ENCODE results near the gene IFNA16.
"Not testable (repeated sequence)": the region's sequence is repeated elsewhere in the genome, so short reads cannot be mapped to it uniquely, and the experiment has no call there.

The IFNA16 gene

DNA sequence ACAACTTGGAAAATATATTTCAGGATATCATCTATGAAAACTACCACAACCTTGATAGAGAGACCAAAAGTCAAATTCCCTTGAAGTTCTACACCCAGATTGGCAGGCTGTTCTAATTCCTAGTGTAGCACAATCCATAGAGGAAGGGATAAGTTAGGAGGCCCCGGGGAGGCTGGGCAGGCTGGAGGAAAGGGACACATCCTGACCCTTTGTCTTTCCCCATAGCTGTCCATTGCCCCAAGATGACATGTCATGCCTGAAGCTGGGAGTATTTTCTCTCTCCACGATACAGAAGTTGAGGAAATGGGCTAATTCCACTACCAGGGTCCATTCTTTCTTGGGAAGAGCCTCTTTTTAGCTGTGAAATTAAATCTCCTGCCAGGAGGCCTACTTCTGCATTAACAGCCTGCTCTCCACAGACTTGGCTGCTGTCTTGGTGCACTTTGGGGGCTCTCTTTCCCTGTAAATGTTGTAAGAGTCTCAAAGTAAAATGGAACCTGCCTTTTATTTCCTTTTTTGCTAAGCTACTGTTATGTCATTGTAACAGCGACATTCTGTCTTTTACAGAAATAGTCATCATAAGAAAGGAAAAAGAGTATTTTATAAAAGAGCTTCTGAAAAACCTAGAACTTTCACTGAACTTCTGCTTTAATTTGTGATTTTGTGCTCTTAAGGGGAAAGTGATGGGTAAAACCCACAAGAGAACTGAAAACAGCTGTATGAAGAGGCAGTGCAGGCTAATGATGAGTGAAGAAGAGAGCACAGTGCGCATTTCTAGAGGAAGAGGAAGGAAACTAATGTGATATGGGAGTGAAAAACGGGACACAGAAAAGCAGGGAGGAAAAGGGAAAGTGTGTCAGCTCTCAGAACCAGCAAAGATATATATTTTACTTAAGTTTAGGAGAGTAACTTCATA, 3.4 kb downstream of the IFNA16 start:
- not testable (repeated sequence) for H3K27ac ChIP-seq (ENCODE audit: low read depth, low read length); H3K4me3 ChIP-seq (ENCODE audit: insufficient read depth, low read length, poor library complexity, severe bottlenecking); H3K9me3 ChIP-seq (ENCODE audit: insufficient read depth, low read length); H3K4me2 ChIP-seq (ENCODE audit: low read depth, low read length, poor library complexity, severe bottlenecking); H3K36me3 ChIP-seq (ENCODE audit: low read length); H3K27me3 ChIP-seq (ENCODE audit: low read length); H3K9me2 ChIP-seq (replicated peaks; ENCODE audit: insufficient read depth, low read length); H3F3A ChIP-seq (ENCODE audit: insufficient read depth); H3K79me2 ChIP-seq (ENCODE audit: insufficient read depth, low read length); H4K20me1 ChIP-seq (ENCODE audit: low read depth, low read length); H2AFZ ChIP-seq (ENCODE audit: low read depth, low read length, severe bottlenecking); H3K9ac ChIP-seq (ENCODE audit: low read length)
- peak; percentile 65 for TF ChIP-seq CTCF (IDR thresholded peaks at IDR 0.05; ENCODE audit: insufficient read depth, low read length, poor library complexity, severe bottlenecking)

GRCh38 chr9:21212160-21212559, 5.0 kb downstream of the IFNA16 start:
- H3K79me2 ChIP-seq (ENCODE audit: insufficient read depth, low read length); H3K27me3 ChIP-seq (ENCODE audit: low read length); H4K20me1 ChIP-seq (ENCODE audit: low read depth, low read length); H3K4me3 ChIP-seq (ENCODE audit: insufficient read depth, low read length, poor library complexity, severe bottlenecking); H3F3A ChIP-seq (ENCODE audit: insufficient read depth); H3K36me3 ChIP-seq (ENCODE audit: low read length); H2AFZ ChIP-seq (ENCODE audit: low read depth, low read length, severe bottlenecking); H3K27ac ChIP-seq (ENCODE audit: low read depth, low read length); H3K9ac ChIP-seq (ENCODE audit: low read length); H3K9me2 ChIP-seq (replicated peaks; ENCODE audit: insufficient read depth, low read length); H3K9me3 ChIP-seq (ENCODE audit: insufficient read depth, low read length); H3K4me2 ChIP-seq (ENCODE audit: low read depth, low read length, poor library complexity, severe bottlenecking): not testable (repeated sequence)

- not testable (repeated sequence) for H3K36me3 ChIP-seq (ENCODE audit: low read length); H3F3A ChIP-seq (ENCODE audit: insufficient read depth); H3K27ac ChIP-seq (ENCODE audit: low read depth, low read length); H3K4me3 ChIP-seq (ENCODE audit: insufficient read depth, low read length, poor library complexity, severe bottlenecking); H4K20me1 ChIP-seq (ENCODE audit: low read depth, low read length); H3K79me2 ChIP-seq (ENCODE audit: insufficient read depth, low read length); H3K9ac ChIP-seq (ENCODE audit: low read length); H3K9me3 ChIP-seq (ENCODE audit: insufficient read depth, low read length); H3K27me3 ChIP-seq (ENCODE audit: low read length); H3K9me2 ChIP-seq (replicated peaks; ENCODE audit: insufficient read depth, low read length); H2AFZ ChIP-seq (ENCODE audit: low read depth, low read length, severe bottlenecking); H3K4me2 ChIP-seq (ENCODE audit: low read depth, low read length, poor library complexity, severe bottlenecking)
Observed at GRCh38 chr9:21210782-21211181, 6.3 kb downstream of the IFNA16 start.

DNA sequence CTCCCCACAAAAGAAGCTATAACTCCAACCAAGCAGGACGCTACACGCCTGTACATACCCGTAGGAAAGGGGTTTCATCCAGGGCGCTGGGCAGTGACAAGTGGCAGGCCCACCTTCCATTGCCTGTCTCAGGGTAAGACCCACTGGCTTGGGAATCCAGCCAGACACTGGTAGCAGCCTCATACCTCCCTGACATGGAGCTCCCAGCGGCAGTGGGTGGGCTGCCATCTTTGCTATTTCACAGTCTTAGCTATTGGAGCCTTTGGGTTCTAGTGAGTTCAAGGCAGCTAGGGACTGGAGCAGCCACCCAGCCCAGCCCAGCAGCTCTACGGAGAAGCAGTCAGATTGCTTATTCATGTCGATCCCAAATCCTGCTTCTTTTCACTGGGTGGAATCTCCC, 6.8 kb downstream of the IFNA16 start:
- Histone ChIP-seq H3K27ac (ENCODE audit: low read depth, low read length) (no peak overlapping the region), H3K9me3 (ENCODE audit: insufficient read depth, low read length) (no peaks in the 10 kb centered on the region), H3K36me3 (ENCODE audit: low read length) (no peaks in the 10 kb centered on the region), H3K9me2 (replicated peaks; ENCODE audit: insufficient read depth, low read length) (no peaks in the 10 kb centered on the region), H4K20me1 (ENCODE audit: low read depth, low read length) (no peaks in the 10 kb centered on the region), H3K27me3 (ENCODE audit: low read length) (no peaks in the 10 kb centered on the region), H3K4me2 (ENCODE audit: low read depth, low read length, poor library complexity, severe bottlenecking) (no peak overlapping the region), H3K9ac (ENCODE audit: low read length) (no peak overlapping the region), H3F3A (ENCODE audit: insufficient read depth) (no peaks in the 10 kb centered on the region), H3K4me3 (ENCODE audit: insufficient read depth, low read length, poor library complexity, severe bottlenecking) (no peak overlapping the region), H2AFZ (ENCODE audit: low read depth, low read length, severe bottlenecking) (no peak overlapping the region), H3K79me2 (ENCODE audit: insufficient read depth, low read length) (no peaks in the 10 kb centered on the region)
- TF ChIP-seq CTCF (IDR thresholded peaks at IDR 0.05; ENCODE audit: insufficient read depth, low read length, poor library complexity, severe bottlenecking), result no peak

GRCh38 chr9:21207043-21207442, 10.1 kb downstream of the IFNA16 start, which contains the start of gene IFNA10:
IFNA10 (minus strand) TSS chr9:21207143; CDS start chr9:21207097, 46 bp downstream.
- H3K4me3 ChIP-seq (ENCODE audit: insufficient read depth, low read length, poor library complexity, severe bottlenecking); H3K36me3 ChIP-seq (ENCODE audit: low read length); H3K9me3 ChIP-seq (ENCODE audit: insufficient read depth, low read length); H3K27me3 ChIP-seq (ENCODE audit: low read length); H3K79me2 ChIP-seq (ENCODE audit: insufficient read depth, low read length); H3K9ac ChIP-seq (ENCODE audit: low read length); H3K27ac ChIP-seq (ENCODE audit: low read depth, low read length); H3F3A ChIP-seq (ENCODE audit: insufficient read depth); H4K20me1 ChIP-seq (ENCODE audit: low read depth, low read length); H2AFZ ChIP-seq (ENCODE audit: low read depth, low read length, severe bottlenecking); H3K9me2 ChIP-seq (replicated peaks; ENCODE audit: insufficient read depth, low read length); H3K4me2 ChIP-seq (ENCODE audit: low read depth, low read length, poor library complexity, severe bottlenecking): not testable (repeated sequence)

Data from SU-DHL-6 (cell line).